WI38 (cell line): ENCODE measurements around the gene KIF1C.
A peak's percentile ranks its signal among the peaks of the same experiment; 100 is the strongest.

ENCODE experiments used
- H3K4me3 ChIP-seq: 2 replicates; pipeline ENCODE4 v1.5.1; 2011; ENCODE audit warnings: low read depth, mild to moderate bottlenecking, control low read depth, low read length
- TF ChIP-seq, protein P1 (sequence below): IDR thresholded peaks from 2 replicates; pipeline ENCODE4 v1.5.1; 2012; ENCODE audit warnings: low read depth, mild to moderate bottlenecking, control low read depth, low read length

KIF1C gene

DNA sequence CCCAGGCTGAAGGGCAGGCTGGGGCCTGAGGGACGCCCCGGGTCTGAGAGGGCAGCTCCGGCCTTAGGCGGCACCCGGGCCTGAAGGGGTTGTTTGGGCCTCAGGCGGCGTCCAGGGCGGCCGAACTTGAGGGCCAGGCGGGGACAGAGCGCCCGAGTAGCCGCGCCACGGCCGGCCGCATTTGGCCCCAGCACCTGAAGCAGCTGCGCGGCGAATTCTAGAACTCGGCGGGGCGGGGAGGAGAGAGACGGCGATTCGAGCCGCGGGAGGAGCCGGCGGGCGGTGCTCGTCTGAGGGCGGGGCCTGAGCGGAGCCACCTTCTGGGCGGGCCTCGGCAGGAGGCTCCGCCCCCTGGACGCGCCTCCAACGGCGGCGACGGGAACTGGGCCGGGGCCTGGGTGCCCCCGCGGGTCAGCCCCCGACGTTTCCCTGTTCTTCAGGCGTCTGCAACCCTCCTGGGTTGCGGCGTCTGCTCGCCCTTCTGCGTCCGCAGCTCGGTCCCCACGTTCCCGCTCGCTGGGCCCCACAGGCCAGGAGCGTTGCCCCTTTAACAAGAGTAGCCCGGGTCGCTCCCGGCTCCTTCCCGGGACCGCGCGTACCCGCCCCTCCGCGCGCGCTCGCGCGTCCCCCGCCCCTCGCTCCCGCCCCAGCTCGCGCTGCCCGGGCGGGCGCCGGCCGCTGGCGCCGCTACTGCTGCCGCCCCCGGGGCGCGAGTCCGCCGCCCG is at the start of gene KIF1C, which contains the start of gene INCA1:
TSS of gene KIF1C (plus strand) at position 649 of the 725 bp plus-strand sequence. CDS start 2,297 bp downstream, outside the sequence.
TSS of gene INCA1 (minus strand) at position 221 of the 725 bp plus-strand sequence. CDS start 3,085 bp downstream, outside the sequence.
- peak within 1 kb of the TSS; percentile 93 for H3K4me3 ChIP-seq
- TF ChIP-seq, protein P1, sequence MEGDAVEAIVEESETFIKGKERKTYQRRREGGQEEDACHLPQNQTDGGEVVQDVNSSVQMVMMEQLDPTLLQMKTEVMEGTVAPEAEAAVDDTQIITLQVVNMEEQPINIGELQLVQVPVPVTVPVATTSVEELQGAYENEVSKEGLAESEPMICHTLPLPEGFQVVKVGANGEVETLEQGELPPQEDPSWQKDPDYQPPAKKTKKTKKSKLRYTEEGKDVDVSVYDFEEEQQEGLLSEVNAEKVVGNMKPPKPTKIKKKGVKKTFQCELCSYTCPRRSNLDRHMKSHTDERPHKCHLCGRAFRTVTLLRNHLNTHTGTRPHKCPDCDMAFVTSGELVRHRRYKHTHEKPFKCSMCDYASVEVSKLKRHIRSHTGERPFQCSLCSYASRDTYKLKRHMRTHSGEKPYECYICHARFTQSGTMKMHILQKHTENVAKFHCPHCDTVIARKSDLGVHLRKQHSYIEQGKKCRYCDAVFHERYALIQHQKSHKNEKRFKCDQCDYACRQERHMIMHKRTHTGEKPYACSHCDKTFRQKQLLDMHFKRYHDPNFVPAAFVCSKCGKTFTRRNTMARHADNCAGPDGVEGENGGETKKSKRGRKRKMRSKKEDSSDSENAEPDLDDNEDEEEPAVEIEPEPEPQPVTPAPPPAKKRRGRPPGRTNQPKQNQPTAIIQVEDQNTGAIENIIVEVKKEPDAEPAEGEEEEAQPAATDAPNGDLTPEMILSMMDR: no peak

DNA sequence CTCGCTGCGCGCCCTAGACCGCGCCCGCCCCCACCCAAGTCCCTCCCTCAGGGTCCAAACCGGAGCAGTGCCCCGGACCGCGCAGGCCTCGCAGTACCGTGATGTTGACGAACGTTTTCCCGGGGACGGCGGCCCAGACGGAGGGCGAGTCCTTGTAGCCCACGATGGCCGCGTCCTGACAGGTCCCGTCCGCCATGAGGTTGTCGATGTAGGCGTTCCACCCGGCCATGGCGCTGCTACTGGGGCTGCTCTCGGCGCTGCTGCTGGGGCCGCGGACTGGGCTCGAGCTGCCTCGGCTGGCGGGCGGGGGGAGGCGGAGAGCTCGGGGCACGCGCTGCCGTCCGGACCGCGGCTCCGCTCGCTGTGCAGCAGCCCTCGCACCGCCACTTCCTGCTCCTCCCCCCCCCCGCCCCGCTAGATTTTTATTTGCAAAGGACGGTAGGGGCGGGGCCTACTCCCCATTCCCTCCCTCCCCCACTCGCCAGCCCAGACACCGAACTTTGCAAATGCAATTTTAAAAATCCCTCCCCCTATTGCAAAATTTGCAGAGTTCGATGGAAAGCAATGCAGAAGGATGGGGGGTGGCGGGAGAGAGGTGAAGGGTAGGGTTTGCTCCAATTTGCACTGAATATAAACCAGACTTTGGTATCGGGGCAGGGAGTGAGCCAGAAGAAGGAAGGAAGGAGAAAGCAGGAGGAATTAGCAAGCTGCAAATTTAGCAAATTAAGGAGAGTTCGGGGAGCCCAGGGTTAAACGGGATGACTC is 49.4 kb upstream of the KIF1C start, which contains the start of gene PFN1:
TSS of gene PFN1 (minus strand) at position 365 of the 765 bp plus-strand sequence. CDS start at position 229, 136 bp downstream.
- H3K4me3 ChIP-seq: peak within 1 kb of the TSS; percentile 93
- TF ChIP-seq, protein P1: no peak

DNA sequence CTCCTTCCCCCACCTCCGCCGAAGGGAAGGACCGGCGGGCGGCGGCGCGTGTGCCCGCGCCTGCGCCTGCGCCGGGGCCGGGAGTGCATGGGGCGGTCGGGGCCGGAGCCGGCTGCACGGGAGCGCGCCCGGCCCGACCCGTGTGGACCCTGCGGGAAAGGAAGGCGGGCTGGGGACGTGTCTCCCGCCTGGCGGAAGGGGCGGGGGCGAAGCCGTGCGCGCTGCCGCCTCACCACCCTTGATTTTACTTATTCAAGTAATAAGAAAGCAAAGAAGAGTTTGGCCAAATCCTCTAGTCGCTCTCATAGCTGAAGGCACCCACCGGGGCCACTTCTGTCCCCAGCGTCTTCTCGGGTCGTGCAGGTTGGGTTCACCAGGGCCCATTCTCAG is 48.8 kb upstream of the KIF1C start:
- TF ChIP-seq, protein P1: no peak
- peak overlapping the region; percentile 93 for H3K4me3 ChIP-seq

DNA sequence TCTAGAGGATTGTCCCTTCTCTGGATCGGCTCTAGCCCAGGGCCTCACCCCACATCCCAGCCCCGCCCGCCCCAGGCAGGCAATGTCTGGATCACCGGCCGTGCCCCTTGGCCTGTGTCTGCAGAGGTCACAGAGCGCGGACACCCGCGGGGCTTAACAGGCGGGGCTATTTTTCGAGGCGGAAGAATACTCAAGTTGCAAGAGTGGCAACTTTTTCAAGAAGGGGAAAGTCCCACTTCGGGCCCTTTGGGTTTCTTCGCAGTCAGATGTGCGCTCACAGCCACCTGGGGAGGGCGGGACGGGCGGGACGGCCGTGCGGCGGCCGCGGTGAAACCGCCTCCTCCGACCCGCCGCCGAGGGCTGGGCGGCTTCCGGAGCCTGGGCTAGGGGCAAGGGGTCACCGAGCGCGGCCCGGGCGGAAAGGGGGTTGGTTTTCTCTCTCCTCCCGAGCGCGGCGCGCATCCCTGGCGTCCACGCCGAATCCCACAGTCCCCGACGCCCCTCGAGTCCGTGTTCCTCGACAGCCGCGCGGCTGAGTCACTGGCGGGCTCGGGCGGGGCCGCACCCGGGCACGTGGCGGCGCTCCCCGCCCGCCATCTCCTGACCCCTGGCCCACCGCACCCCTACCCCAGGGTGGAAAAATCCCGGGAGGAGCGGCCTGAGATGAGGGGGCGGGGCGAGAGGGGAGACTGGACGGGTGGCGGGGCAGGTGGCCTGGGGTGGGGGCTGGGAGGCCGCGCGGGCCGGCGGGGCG is 48.3 kb upstream of the KIF1C start:
- TF ChIP-seq, protein P1: no peak

DNA sequence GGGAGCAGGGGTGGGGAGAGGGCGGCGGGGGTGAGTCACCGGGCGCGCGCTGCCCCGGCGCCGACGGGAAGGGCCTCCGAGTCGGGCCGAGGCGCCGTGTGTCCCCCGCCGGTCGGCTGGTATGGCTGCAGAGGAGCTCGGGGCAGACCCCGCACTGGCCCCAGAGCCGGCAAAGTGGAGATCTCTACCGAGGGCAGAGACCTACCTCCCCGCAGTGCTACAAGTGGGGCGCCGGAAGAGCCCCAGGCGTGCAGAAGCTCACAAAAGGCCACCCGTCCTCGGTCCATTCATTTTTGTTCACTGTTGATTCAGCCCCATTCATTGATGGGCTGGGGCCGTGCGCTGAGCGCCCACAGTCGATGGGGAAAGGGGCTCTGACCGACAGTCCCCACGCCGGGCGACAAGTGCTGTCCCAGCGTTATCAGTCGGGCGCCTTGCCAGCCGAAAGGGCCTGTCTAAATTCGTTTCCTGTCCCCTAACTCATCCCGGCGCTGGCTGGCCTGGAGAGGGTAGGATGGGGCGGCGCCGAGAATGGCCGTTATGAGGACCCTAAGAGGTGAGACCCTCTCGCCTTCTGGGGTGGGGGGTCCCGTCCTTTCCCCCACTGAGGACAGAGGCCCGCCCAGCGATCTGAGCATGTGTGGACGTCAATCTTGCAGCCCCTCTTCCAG is 47.5 kb upstream of the KIF1C start:
- peak overlapping the region; percentile 41 for H3K4me3 ChIP-seq
- TF ChIP-seq, protein P1: no peak

More for the DNA sequence above, 48.3 kb upstream of the KIF1C start:
- H3K4me3 ChIP-seq: peak overlapping the region; percentile 93

DNA sequence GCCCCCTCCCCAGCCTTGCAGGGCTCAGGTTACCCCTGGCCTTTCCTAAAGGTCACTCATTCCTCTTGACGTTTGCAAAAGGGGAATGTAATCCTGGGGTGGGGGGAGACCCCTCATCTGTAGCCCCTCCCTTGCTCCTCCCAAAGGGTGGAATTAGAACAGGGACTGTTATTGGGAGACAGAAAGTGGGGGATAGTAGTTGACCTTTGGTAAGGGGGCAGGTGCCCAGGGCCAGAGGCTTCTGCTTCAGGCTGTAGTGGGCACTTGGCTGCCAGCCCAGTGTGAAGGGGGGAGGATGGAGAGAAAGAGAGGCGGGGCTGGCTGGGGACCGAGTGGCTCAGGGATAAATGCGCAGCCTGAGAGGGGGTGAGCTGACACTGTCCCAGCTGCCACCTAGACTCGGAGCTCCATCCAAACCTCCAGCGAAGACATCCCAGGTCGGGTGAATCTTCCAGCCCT is 47.0 kb upstream of the KIF1C start, which contains the start of gene ENO3:
TSS of gene ENO3 (plus strand) at position 374 of the 459 bp plus-strand sequence. CDS start 711 bp downstream, outside the sequence.
- peak within 1 kb of the TSS; percentile 41 for H3K4me3 ChIP-seq
- TF ChIP-seq, protein P1: no peak
